A673 (cell line): ENCODE results near the gene CENPA. TPM values are rescaled to one million over a fixed set of nuclear protein-coding genes. Genes with fewer than 3 reads are reported as not detected.

Experiments
- BruUV-seq: library from RNA; stranded (reverse); fragments of 400-500 nt; replicated peaks from 2 replicates; lab custom pipeline; 2021; lab: Mats Ljungman, UMichigan
- CTCF ChIA-PET: fragments of 300-600 bp; sonication (Branson Sonifier 250); formaldehyde crosslinking; loops from one replicate; lab custom pipeline; 2022; ENCODE audit warnings: antibody characterized with exemption; lab: Charles Lee
- POLR2A ChIA-PET: fragments of 300-600 bp; sonication (Branson Sonifier 250); formaldehyde crosslinking; loops from one replicate; lab custom pipeline; 2022; ENCODE audit warnings: antibody characterized with exemption; ENCODE audit not compliant: low non-redundant PET; lab: Charles Lee
- DNase-seq: peaks from one replicate; pipeline ENCODE4 v3.0.0-alpha.2; 2015; ENCODE audit warnings: low spot score
- H3K27ac ChIP-seq: fragments of 200-600 bp; sonication (generic); 2 replicates; pipeline ENCODE4 v1.5.1; 2016; ENCODE audit warnings: mixed run types, low read depth, mild to moderate bottlenecking, mixed read lengths, antibody characterized with exemption, low read length; ENCODE audit not compliant: poor library complexity, severe bottlenecking
- H3K27me3 ChIP-seq: fragments of 200-600 bp; sonication (generic); replicated peaks from 2 replicates; pipeline ENCODE4 v1.6.1; 2017; ENCODE audit warnings: mixed run types, low read depth, mild to moderate bottlenecking, mixed read lengths, antibody characterized with exemption, low read length; ENCODE audit not compliant: insufficient read depth, poor library complexity
- H3K36me3 ChIP-seq: fragments of 200-600 bp; sonication (generic); 2 replicates; pipeline ENCODE4 v1.6.1; 2016; ENCODE audit warnings: mixed run types, mild to moderate bottlenecking, mixed read lengths, antibody characterized with exemption, low read length; ENCODE audit not compliant: insufficient read depth, poor library complexity, severe bottlenecking
- H3K4me1 ChIP-seq: fragments of 200-600 bp; sonication (generic); 2 replicates; pipeline ENCODE4 v1.6.1; 2017; ENCODE audit warnings: mixed run types, mild to moderate bottlenecking, mixed read lengths, antibody characterized with exemption, low read length; ENCODE audit not compliant: insufficient read depth, poor library complexity, severe bottlenecking
- H3K4me3 ChIP-seq: fragments of 200-600 bp; sonication (generic); 2 replicates; pipeline ENCODE4 v1.5.1; 2016; ENCODE audit warnings: low read depth, mixed run types, mild to moderate bottlenecking, mixed read lengths, low read length; ENCODE audit not compliant: poor library complexity, severe bottlenecking
- H3K9me3 ChIP-seq: fragments of 200-600 bp; sonication (generic); 2 replicates; pipeline ENCODE4 v1.6.1; 2016; ENCODE audit warnings: mixed run types, low read depth, mild to moderate bottlenecking, mixed read lengths, antibody characterized with exemption, low read length; ENCODE audit not compliant: poor library complexity, severe bottlenecking
- CTCF ChIP-seq: fragments of 300-800, 200-600 bp; sonication (generic); conservative IDR thresholded peaks from 2 replicates; pipeline ENCODE4 v1.5.1; 2017; ENCODE audit warnings: low read depth, mild to moderate bottlenecking, antibody characterized with exemption, low read length, moderate library complexity, mixed read lengths
- EZH2 ChIP-seq: fragments of 200-600 bp; sonication (generic); IDR thresholded peaks from 2 replicates; pipeline ENCODE4 v1.6.1; 2017; ENCODE audit warnings: borderline replicate concordance, low read depth, mild to moderate bottlenecking, mixed read lengths, antibody characterized with exemption, low read length; ENCODE audit not compliant: poor library complexity, severe bottlenecking
- intact Hi-C: fragments of 100-400 bp; cut with micrococcal nuclease; formaldehyde crosslinking; loops from one replicate; pipeline ENCODE4 v1.10.0; 2022; ENCODE audit not compliant: unreplicated experiment
- total RNA-seq: library from RNA; stranded (reverse); gene quantifications from 2 replicates; pipeline ENCODE4 v1.2.3, GENCODE V29; 2021

CENPA gene
- total RNA-seq, 1 experiment from 2014 or later, result 59.2 TPM

DNA sequence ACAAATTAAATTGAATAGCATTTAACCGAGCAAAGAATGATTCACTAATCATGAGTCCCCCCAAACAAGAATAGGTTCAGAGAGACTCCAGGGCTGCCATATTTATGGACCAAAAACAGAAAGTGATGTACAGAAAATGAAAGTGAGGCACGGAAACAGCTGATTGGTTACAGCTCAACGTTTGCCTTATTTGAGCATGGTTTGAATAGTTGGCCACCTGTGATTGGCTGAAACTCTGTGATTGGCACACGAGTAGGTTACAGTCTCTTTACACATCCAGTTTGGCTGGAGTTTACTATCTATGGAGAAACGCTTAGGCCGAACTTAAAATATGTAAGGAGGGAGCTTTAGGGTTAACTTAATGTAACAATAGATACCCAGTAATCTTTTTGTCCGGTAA lies 35.1 kb downstream of the CENPA start:
- Histone ChIP-seq H3K27ac (no peak overlapping the region), H3K36me3 (no peaks in the 10 kb centered on the region), H3K9me3 (no peaks in the 10 kb centered on the region), H3K27me3 (no peaks in the 10 kb centered on the region), H3K4me1 (no peaks in the 10 kb centered on the region), H3K4me3 (no peak overlapping the region)
- no peak for TF ChIP-seq CTCF
- BruUV-seq, result no TSS peak
- no peak for DNase-seq
- intact Hi-C loops, result no loop called here
- CTCF ChIA-PET, result interaction anchor here (0.6 kb wide), 1 partner anchor 121 kb away, joined by 3 read pairs; no protein-coding TSS in a partner anchor
- POLR2A ChIA-PET, result no interaction called here

- H3K36me3 ChIP-seq, result no peaks in the 10 kb centered on the region
- H3K9me3 ChIP-seq, result no peaks in the 10 kb centered on the region
- CTCF ChIA-PET, result no interaction called here
- no peak for DNase-seq
- no peaks in the 10 kb centered on the region for H3K27me3 ChIP-seq
- H3K4me1 ChIP-seq, result no peaks in the 10 kb centered on the region
- H3K27ac ChIP-seq, result no peak overlapping the region
- POLR2A ChIA-PET, result no interaction called here
- TF ChIP-seq CTCF, result no peak
- no peak for TF ChIP-seq EZH2
- no peak overlapping the region for H3K4me3 ChIP-seq
- no TSS peak for BruUV-seq
- intact Hi-C loops, result no loop called here
These were observed 37.0 kb downstream of the CENPA start for GRCh38 chr2:26822877-26823276.

DNA sequence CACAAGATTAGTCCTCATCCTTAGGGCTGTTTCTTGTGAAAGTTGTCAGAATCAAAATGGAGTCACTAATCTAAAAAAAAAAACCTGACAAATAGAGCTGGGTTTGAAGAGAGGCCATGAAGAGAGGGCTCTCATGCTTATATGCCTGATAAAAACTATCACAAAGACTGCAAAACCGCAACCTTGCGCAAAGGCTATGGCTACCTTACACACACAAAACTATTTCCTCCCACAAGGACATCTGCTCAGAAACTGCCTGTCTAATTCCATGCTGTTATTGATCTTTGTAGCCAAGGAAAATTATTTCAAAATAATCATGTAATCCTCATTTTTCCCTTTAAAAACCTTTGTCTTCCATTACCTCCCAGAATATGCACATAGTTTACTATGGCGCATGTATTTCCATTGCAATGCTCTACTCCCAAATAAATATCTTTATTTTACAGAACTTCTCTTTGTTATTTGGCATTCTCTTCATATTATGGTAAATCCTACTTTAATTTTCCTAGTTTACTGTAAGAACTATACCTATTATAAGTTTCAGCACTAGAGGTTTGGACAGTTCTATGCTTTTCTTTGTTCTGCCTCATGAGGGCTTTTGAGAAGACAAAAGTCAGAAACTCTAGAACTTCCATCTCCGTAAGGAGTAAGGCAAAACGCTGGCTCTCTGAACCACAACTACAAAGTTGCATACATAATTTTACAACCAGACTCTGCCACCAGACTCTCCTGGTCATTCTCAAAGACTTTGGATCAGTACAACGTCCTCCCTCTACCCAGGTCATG lies 52.5 kb downstream of the CENPA start:
- Histone ChIP-seq H3K27ac (no peak overlapping the region), H3K4me3 (no peak overlapping the region), H3K36me3 (no peaks in the 10 kb centered on the region), H3K4me1 (no peaks in the 10 kb centered on the region), H3K9me3 (no peaks in the 10 kb centered on the region), H3K27me3 (peaks cover 21% of the 10 kb centered on the region)
- POLR2A ChIA-PET, result no interaction called here
- CTCF ChIA-PET, result no interaction called here
- BruUV-seq, result no TSS peak
- DNase-seq, result peak; percentile 46
- intact Hi-C loops, result no loop called here
- TF ChIP-seq EZH2, result no peak
- TF ChIP-seq CTCF, result 0 out of 2 replicates have a peak, but pooled peaks have one; percentile 14
